ENCODE measurements around the gene SSX4B. TPM values are rescaled to one million over a fixed set of nuclear protein-coding genes. Genes with fewer than 3 reads are reported as not detected.
"Not testable (repeated sequence)": the region's sequence is repeated elsewhere in the genome, so short reads cannot be mapped to it uniquely, and the experiment has no call there.

The SSX4B gene
- total RNA-seq, 1 donor from 2014 or later: not detected

- not testable (repeated sequence) for H3K27ac Mint-ChIP-seq (ENCODE audit: unreplicated experiment); H3K4me1 Mint-ChIP-seq (ENCODE audit: unreplicated experiment); H3K9me3 Mint-ChIP-seq (ENCODE audit: unreplicated experiment); H3K4me3 Mint-ChIP-seq (ENCODE audit: unreplicated experiment); DNase-seq (ENCODE audit: low spot score); H3K27me3 Mint-ChIP-seq (ENCODE audit: unreplicated experiment); H3K36me3 Mint-ChIP-seq (ENCODE audit: low read depth, unreplicated experiment)
Observed at GRCh38 chrX:48396931-48397330, 14.8 kb downstream of the SSX4B start.

DNA sequence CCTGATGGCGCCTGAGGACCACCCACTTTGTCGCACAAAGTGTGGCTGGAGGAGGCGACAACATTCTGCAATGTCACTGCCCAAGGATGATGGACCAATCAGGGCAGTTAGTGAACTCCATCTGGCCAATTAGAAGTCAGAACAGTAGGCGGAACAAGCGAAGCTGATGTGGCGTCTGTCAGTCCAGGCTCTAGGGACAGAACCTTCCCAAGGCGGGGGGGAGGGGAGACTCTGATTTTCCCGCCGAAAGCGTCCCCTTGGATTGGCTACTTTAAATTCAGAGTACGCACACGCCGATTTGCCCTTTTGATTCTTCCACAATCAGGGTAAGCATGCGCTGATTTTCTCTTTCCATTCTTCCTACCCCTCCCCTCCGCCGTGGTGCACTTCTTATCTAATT lies 28.5 kb downstream of the SSX4B start, which contains the start of gene SSX4:
TSS of gene SSX4 (plus strand) at position 301 of the 400 bp plus-strand sequence. CDS start 515 bp downstream, outside the sequence.
- not testable (repeated sequence) for H3K4me1 Mint-ChIP-seq (ENCODE audit: unreplicated experiment); H3K9me3 Mint-ChIP-seq (ENCODE audit: unreplicated experiment); H3K4me3 Mint-ChIP-seq (ENCODE audit: unreplicated experiment); DNase-seq (ENCODE audit: low spot score); H3K36me3 Mint-ChIP-seq (ENCODE audit: low read depth, unreplicated experiment); H3K27ac Mint-ChIP-seq (ENCODE audit: unreplicated experiment); H3K27me3 Mint-ChIP-seq (ENCODE audit: unreplicated experiment)

- not testable (repeated sequence) for H3K4me3 Mint-ChIP-seq (ENCODE audit: unreplicated experiment); H3K9me3 Mint-ChIP-seq (ENCODE audit: unreplicated experiment); H3K36me3 Mint-ChIP-seq (ENCODE audit: low read depth, unreplicated experiment); H3K4me1 Mint-ChIP-seq (ENCODE audit: unreplicated experiment); DNase-seq (ENCODE audit: low spot score); H3K27ac Mint-ChIP-seq (ENCODE audit: unreplicated experiment); H3K27me3 Mint-ChIP-seq (ENCODE audit: unreplicated experiment)
Observed at GRCh38 chrX:48370408-48370807, 41.4 kb downstream of the SSX4B start.

DNA sequence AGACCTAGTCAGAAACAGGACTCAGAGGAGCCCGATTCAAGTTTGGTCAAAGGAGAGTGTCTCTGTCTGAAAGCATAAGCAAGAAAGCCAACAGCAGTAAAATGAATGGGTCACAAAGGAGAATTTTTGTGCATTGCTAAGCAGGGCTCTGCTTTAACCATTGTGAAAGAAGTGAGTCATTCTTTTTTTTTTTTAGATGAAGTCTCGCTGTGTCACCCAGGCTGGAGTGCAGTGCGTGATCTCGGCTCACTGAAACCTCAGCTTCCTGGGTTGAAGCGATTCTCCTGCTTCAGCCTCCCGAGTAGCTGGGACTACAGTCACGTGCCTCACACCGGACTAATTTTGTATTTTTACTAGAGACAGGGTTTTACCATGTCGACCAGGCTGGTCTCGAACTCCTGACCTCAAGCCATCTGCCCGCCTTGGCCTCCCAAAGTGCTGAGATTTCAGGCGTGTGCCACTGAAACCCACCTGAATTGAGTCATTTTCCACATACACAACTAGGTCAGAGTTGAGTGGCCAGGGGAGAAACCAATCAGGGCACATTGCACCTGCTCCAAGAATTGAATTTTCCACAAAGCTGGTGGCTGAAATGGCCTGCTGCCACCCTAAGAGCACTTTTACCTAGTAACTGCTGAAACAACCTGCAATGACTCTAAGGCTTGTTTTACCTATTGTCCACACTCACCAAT lies 43.9 kb downstream of the SSX4B start:
- not testable (repeated sequence) for H3K27ac Mint-ChIP-seq (ENCODE audit: unreplicated experiment); H3K27me3 Mint-ChIP-seq (ENCODE audit: unreplicated experiment); H3K36me3 Mint-ChIP-seq (ENCODE audit: low read depth, unreplicated experiment); H3K9me3 Mint-ChIP-seq (ENCODE audit: unreplicated experiment); DNase-seq (ENCODE audit: low spot score); H3K4me1 Mint-ChIP-seq (ENCODE audit: unreplicated experiment); H3K4me3 Mint-ChIP-seq (ENCODE audit: unreplicated experiment)

- H3K27me3 Mint-ChIP-seq (ENCODE audit: unreplicated experiment); H3K36me3 Mint-ChIP-seq (ENCODE audit: low read depth, unreplicated experiment); H3K4me3 Mint-ChIP-seq (ENCODE audit: unreplicated experiment); H3K4me1 Mint-ChIP-seq (ENCODE audit: unreplicated experiment); H3K27ac Mint-ChIP-seq (ENCODE audit: unreplicated experiment); DNase-seq (ENCODE audit: low spot score); H3K9me3 Mint-ChIP-seq (ENCODE audit: unreplicated experiment): not testable (repeated sequence)
Observed at GRCh38 chrX:48359281-48359680, 52.5 kb downstream of the SSX4B start.

DNA sequence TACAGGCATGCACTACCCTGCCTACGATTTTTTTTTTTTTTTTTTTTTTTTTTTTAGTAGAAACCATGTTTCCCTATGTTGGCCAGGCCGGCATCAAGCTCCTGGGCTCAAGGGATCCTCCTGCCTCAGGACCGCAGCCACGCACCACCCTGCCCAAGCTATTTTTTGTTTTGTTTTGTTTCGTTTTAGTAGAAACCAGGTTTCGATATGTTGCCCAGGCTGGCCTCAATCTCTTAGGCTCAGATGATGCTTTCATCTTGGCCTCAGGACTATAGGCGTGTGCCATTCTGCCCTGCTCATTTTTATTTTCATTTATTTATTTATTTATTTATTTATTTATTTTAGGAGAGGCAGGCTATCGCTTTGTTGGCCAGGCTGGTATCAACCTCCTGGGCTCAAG lies 54.1 kb downstream of the SSX4B start:
- no peak for DNase-seq (ENCODE audit: low spot score)
- H3K27me3 Mint-ChIP-seq (ENCODE audit: unreplicated experiment): peaks cover 1% of the 10 kb centered on the region
- no peak overlapping the region for H3K27ac Mint-ChIP-seq (ENCODE audit: unreplicated experiment)
- H3K36me3 Mint-ChIP-seq (ENCODE audit: low read depth, unreplicated experiment): no peaks in the 10 kb centered on the region
- H3K4me1 Mint-ChIP-seq (ENCODE audit: unreplicated experiment): no peaks in the 10 kb centered on the region
- H3K4me3 Mint-ChIP-seq (ENCODE audit: unreplicated experiment): no peak overlapping the region
- H3K9me3 Mint-ChIP-seq (ENCODE audit: unreplicated experiment): no peaks in the 10 kb centered on the region
- TF ChIP-seq CTCF (IDR thresholded peaks at IDR 0.05; ENCODE audit: unreplicated experiment): no peak

GRCh38 chrX:48356315-48357094 lies 55.3 kb downstream of the SSX4B start, which contains the start of gene SSX3:
SSX3 (minus strand) TSS chrX:48356703; CDS start chrX:48355249, 1,454 bp downstream.
- not testable (repeated sequence) for H3K4me1 Mint-ChIP-seq (ENCODE audit: unreplicated experiment); H3K27ac Mint-ChIP-seq (ENCODE audit: unreplicated experiment); H3K9me3 Mint-ChIP-seq (ENCODE audit: unreplicated experiment); H3K4me3 Mint-ChIP-seq (ENCODE audit: unreplicated experiment); DNase-seq (ENCODE audit: low spot score); H3K36me3 Mint-ChIP-seq (ENCODE audit: low read depth, unreplicated experiment); H3K27me3 Mint-ChIP-seq (ENCODE audit: unreplicated experiment)

Other genes starting within 250 kb of the SSX4B start
- gene SSX5, start 215.2 kb downstream of the SSX4B start, total RNA-seq (ENCODE audit: unreplicated experiment): not detected
- gene SSX1, start 156.6 kb downstream of the SSX4B start, total RNA-seq (ENCODE audit: unreplicated experiment): not detected
- gene SSX3, start 55.3 kb downstream of the SSX4B start, total RNA-seq (ENCODE audit: unreplicated experiment): not detected
- gene SSX4, start 28.4 kb downstream of the SSX4B start, total RNA-seq (ENCODE audit: unreplicated experiment): not detected
- 21.7 TPM for gene SLC38A5, start 58.3 kb upstream of the SSX4B start, total RNA-seq (ENCODE audit: unreplicated experiment)
- 38.4 TPM for gene FTSJ1, start 64.2 kb upstream of the SSX4B start, total RNA-seq (ENCODE audit: unreplicated experiment)
- 9.4 TPM for gene PORCN, start 97.0 kb upstream of the SSX4B start, total RNA-seq (ENCODE audit: unreplicated experiment)
- 66.0 TPM for gene EBP, start 109.8 kb upstream of the SSX4B start, total RNA-seq (ENCODE audit: unreplicated experiment)
- 12.5 TPM for gene TBC1D25, start 127.8 kb upstream of the SSX4B start, total RNA-seq (ENCODE audit: unreplicated experiment)
- 252 TPM for gene RBM3, start 162.5 kb upstream of the SSX4B start, total RNA-seq (ENCODE audit: unreplicated experiment)
- gene WDR13, start 185.5 kb upstream of the SSX4B start, total RNA-seq (ENCODE audit: unreplicated experiment): 73.8 TPM